Activated CD8-positive, alpha-beta T cell treated with anti-CD3 and anti-CD28 coated beads for 36 hours (primary cell): ENCODE results near the gene BRPF1. TPM values are rescaled to one million over a fixed set of nuclear protein-coding genes. Genes with fewer than 3 reads are reported as not detected.
A peak's percentile ranks its signal among the peaks of the same experiment; 100 is the strongest.

ENCODE experiments used
- ATAC-seq: fragments of 200-7000 bp; cut with Tn5 transposase; one replicate; pipeline ENCODE4 v1.10.0; 2021; ENCODE audit warnings: mild to moderate bottlenecking, moderate library complexity
- CTCF ChIA-PET: fragments of 350-600 bp; sonication (Branson Sonifier 250); formaldehyde crosslinking; loops from one replicate; lab custom pipeline; 2021; ENCODE audit warnings: antibody characterized with exemption; lab: Charles Lee
- POLR2A ChIA-PET: fragments of 350-600 bp; sonication (Branson Sonifier 250); formaldehyde crosslinking; loops from one replicate; lab custom pipeline; 2021; ENCODE audit warnings: antibody characterized with exemption; lab: Charles Lee
- DNase-seq: peaks from one replicate; pipeline ENCODE4 v3.0.0-alpha.2; 2020
- H3K27ac Mint-ChIP-seq: one replicate; pipeline ENCODE4 v1.8.0; 2021; ENCODE audit warnings: mild to moderate bottlenecking, mixed read lengths
- H3K27me3 Mint-ChIP-seq: one replicate; pipeline ENCODE4 v1.8.0; 2021; ENCODE audit warnings: mixed read lengths
- H3K36me3 Mint-ChIP-seq: one replicate; pipeline ENCODE4 v1.8.0; 2021; ENCODE audit warnings: low read depth, mixed read lengths
- H3K4me1 Mint-ChIP-seq: one replicate; pipeline ENCODE4 v1.8.0; 2021; ENCODE audit warnings: low read depth, mixed read lengths
- H3K4me3 Mint-ChIP-seq: one replicate; pipeline ENCODE4 v1.8.0; 2021; ENCODE audit warnings: mild to moderate bottlenecking, moderate library complexity, mixed read lengths
- H3K9me3 Mint-ChIP-seq: one replicate; pipeline ENCODE4 v1.8.0; 2021; ENCODE audit warnings: mixed read lengths
- CTCF ChIP-seq: fragments of 200-600 bp; IDR thresholded peaks from one replicate; pipeline ENCODE4 v1.8.0; 2022; ENCODE audit warnings: antibody characterized with exemption, mild to moderate bottlenecking
- intact Hi-C: fragments of 100-400 bp; cut with micrococcal nuclease; formaldehyde crosslinking; loops from one replicate; pipeline ENCODE4 v1.10.0; 2022
- total RNA-seq, 2 experiments: library from RNA; stranded (reverse); gene quantifications; one replicate each; pipeline ENCODE4 v1.2.3, GENCODE V29; 2021

BRPF1 gene
- total RNA-seq, 2 experiments from 2014 or later, result 28.2 to 32.3 TPM

- peaks cover 5% of the 10 kb centered on the region for H3K36me3 Mint-ChIP-seq
These were observed 3.8 kb upstream of the BRPF1 start for GRCh38 chr3:9727743-9728142.

GRCh38 chr3:9729419-9729818, 2.1 kb upstream of the BRPF1 start:
- H3K36me3 Mint-ChIP-seq, result peaks cover 17% of the 10 kb centered on the region
- intact Hi-C loops, result no loop called here
- H3K27me3 Mint-ChIP-seq, result no peaks in the 10 kb centered on the region
- no peak overlapping the region for H3K4me3 Mint-ChIP-seq
- peaks cover 53% of the 10 kb centered on the region for H3K4me1 Mint-ChIP-seq
- DNase-seq, result no peak
- TF ChIP-seq CTCF, result no peak
- H3K27ac Mint-ChIP-seq, result no peak overlapping the region
- ATAC-seq, result no peak
- ChIA-PET POLR2A (interaction anchor here (1.4 kb wide), 1 partner anchor 8 kb away, joined by 4 read pairs; no protein-coding TSS in a partner anchor), CTCF (interaction anchor here (1.1 to 6.7 kb wide), 4 partner anchors 13 to 227 kb away, joined by 3 to 52 read pairs (median 6); partner anchors contain the start of genes OGG1 and RPUSD3)
- H3K9me3 Mint-ChIP-seq, result no peaks in the 10 kb centered on the region

More at GRCh38 chr3:9727743-9728142, 3.8 kb upstream of the BRPF1 start:
- TF ChIP-seq CTCF, result no peak
- ChIA-PET POLR2A (interaction anchor here (0.8 to 1.1 kb wide), 3 partner anchors 9 to 53 kb away, joined by 3 read pairs; no protein-coding TSS in a partner anchor), CTCF (interaction anchor here (0.6 to 6.7 kb wide), 29 partner anchors 10 to 374 kb away, joined by 3 to 52 read pairs (median 4); partner anchors contain the start of genes ARPC4, MTMR14, OGG1 and TADA3)
- intact Hi-C loops, result no loop called here
- Mint-ChIP-seq H3K27ac (peak overlapping the region; percentile 66), H3K4me1 (peaks cover 36% of the 10 kb centered on the region), H3K27me3 (no peaks in the 10 kb centered on the region), H3K9me3 (no peaks in the 10 kb centered on the region), H3K4me3 (no peak overlapping the region)
- ATAC-seq, result no peak
- DNase-seq, result no peak

GRCh38 chr3:9730657-9731205, 804 bp upstream of the BRPF1 start:
- no peaks in the 10 kb centered on the region for H3K9me3 Mint-ChIP-seq
- peaks cover 29% of the 10 kb centered on the region for H3K36me3 Mint-ChIP-seq
- peak overlapping the region; percentile 97 for H3K4me3 Mint-ChIP-seq
- POLR2A ChIA-PET, result interaction anchor here (0.7 to 4.8 kb wide), 11 partner anchors 9 to 1433 kb away, joined by 3 to 50 read pairs (median 4); partner anchors contain the start of genes ARPC4, OGG1, SETD5 and TADA3
- H3K27me3 Mint-ChIP-seq, result no peaks in the 10 kb centered on the region
- no peak for DNase-seq
- intact Hi-C loops, result no loop called here
- H3K4me1 Mint-ChIP-seq, result peaks cover 65% of the 10 kb centered on the region
- H3K27ac Mint-ChIP-seq, result peak overlapping the region; percentile 91
- CTCF ChIA-PET, result interaction anchor here (1.0 to 6.7 kb wide), 7 partner anchors 15 to 228 kb away, joined by 3 to 52 read pairs (median 6); partner anchors contain the start of genes OGG1 and RPUSD3
- no peak for TF ChIP-seq CTCF
- peak; percentile 32 for ATAC-seq

- peak overlapping the region; percentile 97 for H3K4me3 Mint-ChIP-seq
- ChIA-PET POLR2A (interaction anchor here (0.9 to 4.8 kb wide), 14 partner anchors 9 to 335 kb away, joined by 3 to 50 read pairs (median 6); partner anchors contain the start of genes ARPC4, CAMK1, CRELD1 and OGG1), CTCF (interaction anchor here (1.0 to 6.7 kb wide), 10 partner anchors 12 to 229 kb away, joined by 3 to 52 read pairs (median 6); partner anchors contain the start of genes ARPC4, CRELD1, OGG1 and TADA3)
- peaks cover 39% of the 10 kb centered on the region for H3K36me3 Mint-ChIP-seq
- H3K27ac Mint-ChIP-seq, result peak overlapping the region; percentile 91
- ATAC-seq (peak; percentile 2), DNase-seq (peak; percentile 77)
- intact Hi-C loops, result no loop called here
- H3K27me3 Mint-ChIP-seq, result no peaks in the 10 kb centered on the region
- H3K4me1 Mint-ChIP-seq, result peaks cover 68% of the 10 kb centered on the region
- TF ChIP-seq CTCF, result no peak
- H3K9me3 Mint-ChIP-seq, result no peaks in the 10 kb centered on the region
These were observed 675 bp downstream of the BRPF1 start for GRCh38 chr3:9732080-9732739.
